Measurements from ENCODE around the gene SLC16A12. TPM values are rescaled to one million over a fixed set of nuclear protein-coding genes. Genes with fewer than 3 reads are reported as not detected.

Gene SLC16A12
- total RNA-seq, 2 donors from 2014 or later: not detected

DNA sequence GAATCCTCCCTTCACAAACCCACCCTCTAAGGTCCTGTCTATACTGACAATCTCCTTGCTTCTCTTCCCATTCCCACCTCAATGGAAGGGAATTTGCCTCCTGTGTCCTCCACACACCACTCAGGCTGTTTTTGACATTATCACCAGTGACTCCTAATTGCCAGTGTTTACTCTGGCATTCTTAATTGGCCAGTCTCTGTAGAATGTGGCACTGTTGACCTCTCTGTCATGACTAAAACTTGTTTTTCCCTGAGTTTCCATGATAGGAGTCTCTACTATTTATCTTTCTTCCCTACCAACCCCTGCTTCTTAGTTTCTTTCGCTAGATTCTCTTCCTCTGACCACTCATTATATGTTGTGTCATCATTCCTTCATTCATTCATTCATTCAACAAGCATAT lies 12.1 kb downstream of the SLC16A12 start:
- ATAC-seq: no peak

DNA sequence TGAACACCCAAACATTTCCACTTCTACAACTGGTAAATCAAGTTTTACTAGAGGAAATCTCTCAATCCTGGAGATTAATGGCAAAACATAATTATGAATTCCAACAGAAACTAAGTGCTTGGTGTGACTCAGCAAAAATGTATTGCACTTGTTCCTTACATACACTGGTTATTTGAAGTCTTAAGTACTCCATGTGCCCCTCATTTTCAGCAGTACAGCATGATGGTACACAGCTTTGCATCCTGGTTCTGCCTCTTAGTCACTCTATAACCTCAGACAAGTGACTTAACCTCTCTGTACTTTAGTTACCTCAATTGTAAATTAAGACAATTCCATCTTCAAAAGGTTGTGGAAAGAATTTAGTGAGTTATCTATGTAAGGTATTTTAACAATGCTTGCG lies 12.9 kb downstream of the SLC16A12 start:
- H3K27ac Mint-ChIP-seq: no peak overlapping the region
- no peak for ATAC-seq
- no peaks in the 10 kb centered on the region for H3K36me3 Mint-ChIP-seq
- no peaks in the 10 kb centered on the region for H3K9me3 Mint-ChIP-seq
- no peak for DNase-seq (ENCODE audit: low spot score in 2 of 2)

More for the DNA sequence above, 12.1 kb downstream of the SLC16A12 start:
- no peaks in the 10 kb centered on the region for H3K36me3 Mint-ChIP-seq
- no peaks in the 10 kb centered on the region for H3K9me3 Mint-ChIP-seq
- no peak for DNase-seq (ENCODE audit: low spot score in 2 of 2)
- H3K27ac Mint-ChIP-seq: no peak overlapping the region

DNA sequence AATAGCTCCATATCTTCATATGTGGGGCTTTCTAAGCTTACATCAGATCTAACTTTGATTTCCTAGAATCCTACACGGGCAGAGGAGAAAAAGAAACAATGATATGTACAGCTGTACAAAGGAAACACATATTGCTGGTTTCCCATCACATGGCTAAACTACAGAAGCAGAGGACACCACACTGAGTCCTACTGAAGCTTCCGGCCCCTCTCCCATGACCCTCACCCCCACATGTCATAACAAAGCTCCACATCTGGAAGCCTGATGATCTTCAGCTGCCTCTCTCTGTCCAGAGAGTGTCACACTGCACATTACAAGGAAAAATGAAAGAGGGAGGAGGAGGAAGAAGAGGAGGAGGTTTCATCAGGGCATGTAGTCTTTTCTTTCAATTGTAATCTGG lies 14.0 kb downstream of the SLC16A12 start:
- DNase-seq (ENCODE audit: low spot score in 2 of 2): no peak
- no peak for ATAC-seq
- Mint-ChIP-seq H3K27ac (no peak overlapping the region), H3K36me3 (no peaks in the 10 kb centered on the region), H3K9me3 (no peaks in the 10 kb centered on the region)

DNA sequence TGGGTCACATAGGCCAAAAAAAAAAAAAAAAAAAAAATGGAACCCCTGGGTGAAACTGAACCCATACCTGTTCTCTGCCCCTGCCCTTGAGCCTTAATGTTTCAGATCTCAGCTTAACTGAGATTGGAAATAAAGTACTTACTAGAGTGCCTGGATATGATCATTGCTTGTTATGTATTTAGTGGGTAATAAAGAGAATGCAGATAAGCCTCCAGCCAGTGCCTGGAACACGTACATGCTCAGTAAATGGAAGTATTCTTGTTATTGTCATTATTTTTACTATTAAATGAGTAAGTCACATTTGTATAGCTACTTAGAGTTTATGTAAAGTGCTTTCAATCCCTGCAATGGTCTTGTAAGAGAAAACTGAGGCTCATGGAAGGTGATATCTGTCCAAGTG lies 14.7 kb downstream of the SLC16A12 start:
- no peaks in the 10 kb centered on the region for H3K36me3 Mint-ChIP-seq
- DNase-seq (ENCODE audit: low spot score in 2 of 2) (no peak), ATAC-seq (no peak)
- no peaks in the 10 kb centered on the region for H3K9me3 Mint-ChIP-seq
- no peak overlapping the region for H3K27ac Mint-ChIP-seq

DNA sequence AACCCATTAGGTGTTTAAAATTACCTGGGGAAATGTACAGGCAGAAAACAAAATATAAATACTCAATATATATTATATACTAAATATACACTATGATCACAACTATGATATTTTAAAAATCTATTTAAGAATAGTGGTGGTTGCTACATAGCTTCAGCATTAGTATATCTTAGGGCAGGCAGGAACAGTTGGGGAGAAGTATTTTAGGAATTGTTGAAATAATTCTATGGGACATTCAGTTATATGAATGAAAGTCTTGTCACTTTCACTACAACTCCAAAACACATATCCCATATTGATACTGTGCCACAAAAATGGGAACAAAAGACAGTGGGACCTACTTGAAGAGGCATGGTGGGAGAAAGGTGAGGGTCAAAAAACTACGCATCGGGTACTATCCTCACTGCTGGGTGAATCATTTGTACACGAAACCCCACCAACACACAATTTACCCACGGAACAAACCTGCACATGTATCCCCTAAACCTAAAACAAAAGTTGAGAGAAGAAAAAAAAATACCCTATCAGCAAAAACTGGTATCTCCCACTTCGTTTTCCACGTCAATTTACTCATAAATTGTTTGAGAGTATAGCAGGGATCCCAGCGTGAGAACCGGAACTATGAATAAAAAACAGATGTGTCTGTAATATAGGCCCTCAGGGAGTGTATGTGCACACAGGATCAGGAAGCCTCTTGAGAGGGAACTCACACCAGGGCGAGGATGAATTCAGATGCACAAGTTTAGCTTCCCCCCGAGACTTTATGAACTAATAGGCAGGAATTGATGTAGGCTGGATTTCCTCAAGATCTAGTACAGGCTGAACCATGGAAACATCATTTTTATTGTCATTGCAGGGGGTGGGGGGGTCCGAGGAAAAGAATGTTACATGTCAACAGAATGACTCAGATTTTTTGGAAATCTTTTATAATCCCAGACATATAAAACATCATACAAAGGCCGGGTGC lies 16.2 kb downstream of the SLC16A12 start:
- DNase-seq (ENCODE audit: low spot score in 2 of 2) (no peak), ATAC-seq (no peak)
- no peaks in the 10 kb centered on the region for H3K36me3 Mint-ChIP-seq
- H3K27ac Mint-ChIP-seq: no peak overlapping the region
- H3K9me3 Mint-ChIP-seq: no peaks in the 10 kb centered on the region

DNA sequence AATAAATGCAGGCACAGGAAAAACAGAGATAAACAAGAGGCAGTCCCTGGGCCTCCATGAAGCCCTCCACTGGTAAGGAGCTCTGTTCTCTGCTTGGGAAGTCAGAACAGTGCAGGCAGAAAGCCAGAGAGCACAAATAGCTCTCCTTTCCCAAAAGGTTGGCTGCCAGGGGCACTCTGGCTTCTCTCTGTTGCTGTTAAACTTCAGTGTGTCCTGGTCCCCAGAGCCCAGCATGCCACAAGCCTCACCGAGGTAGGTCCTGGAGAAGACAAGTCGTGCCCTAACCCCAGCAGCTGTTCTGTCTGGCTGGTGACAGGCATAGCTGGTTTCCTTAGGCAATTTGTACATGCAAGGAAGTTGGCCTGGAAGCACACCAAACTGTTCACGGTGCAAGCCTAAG lies 17.3 kb downstream of the SLC16A12 start:
- DNase-seq (ENCODE audit: low spot score in 2 of 2) (no peak), ATAC-seq (no peak)
- no peaks in the 10 kb centered on the region for H3K9me3 Mint-ChIP-seq
- no peaks in the 10 kb centered on the region for H3K36me3 Mint-ChIP-seq
- H3K27ac Mint-ChIP-seq: no peak overlapping the region

DNA sequence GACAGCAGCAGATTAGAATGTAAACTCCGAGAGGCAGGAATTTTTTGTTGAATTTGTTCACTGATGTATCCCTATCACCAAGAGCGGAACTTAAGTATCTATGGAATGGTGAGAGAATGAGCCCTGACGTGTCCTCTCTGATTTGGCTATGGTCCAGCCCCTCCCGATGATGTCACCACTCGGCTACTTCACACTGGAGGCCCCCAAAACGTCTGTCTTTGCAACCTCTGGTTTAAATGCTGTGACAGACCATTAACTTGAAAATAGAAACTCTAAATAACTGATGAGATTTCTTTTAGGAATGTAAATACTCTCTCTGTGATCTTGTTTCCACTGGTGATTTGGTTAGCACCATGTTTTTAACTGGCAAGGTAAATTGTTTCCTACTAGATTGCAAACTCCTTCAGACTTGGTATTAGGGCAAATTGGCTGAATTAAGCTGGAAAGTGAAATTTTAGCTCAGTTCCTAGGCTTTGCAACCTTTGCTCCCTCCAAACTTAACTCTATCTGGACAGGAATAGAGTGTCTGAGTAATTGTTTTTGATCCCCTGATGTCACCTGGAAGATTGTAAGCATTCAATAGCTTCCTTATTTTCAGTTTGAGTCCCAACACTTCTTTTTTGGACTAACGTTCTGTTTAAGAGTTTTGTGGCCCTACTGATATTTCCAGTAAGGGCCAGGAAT lies 19.1 kb downstream of the SLC16A12 start:
- Mint-ChIP-seq H3K9me3 (no peaks in the 10 kb centered on the region), H3K27ac (no peak overlapping the region), H3K36me3 (no peaks in the 10 kb centered on the region)
- no peak for DNase-seq (ENCODE audit: low spot score in 2 of 2)
- ATAC-seq: no peak

DNA sequence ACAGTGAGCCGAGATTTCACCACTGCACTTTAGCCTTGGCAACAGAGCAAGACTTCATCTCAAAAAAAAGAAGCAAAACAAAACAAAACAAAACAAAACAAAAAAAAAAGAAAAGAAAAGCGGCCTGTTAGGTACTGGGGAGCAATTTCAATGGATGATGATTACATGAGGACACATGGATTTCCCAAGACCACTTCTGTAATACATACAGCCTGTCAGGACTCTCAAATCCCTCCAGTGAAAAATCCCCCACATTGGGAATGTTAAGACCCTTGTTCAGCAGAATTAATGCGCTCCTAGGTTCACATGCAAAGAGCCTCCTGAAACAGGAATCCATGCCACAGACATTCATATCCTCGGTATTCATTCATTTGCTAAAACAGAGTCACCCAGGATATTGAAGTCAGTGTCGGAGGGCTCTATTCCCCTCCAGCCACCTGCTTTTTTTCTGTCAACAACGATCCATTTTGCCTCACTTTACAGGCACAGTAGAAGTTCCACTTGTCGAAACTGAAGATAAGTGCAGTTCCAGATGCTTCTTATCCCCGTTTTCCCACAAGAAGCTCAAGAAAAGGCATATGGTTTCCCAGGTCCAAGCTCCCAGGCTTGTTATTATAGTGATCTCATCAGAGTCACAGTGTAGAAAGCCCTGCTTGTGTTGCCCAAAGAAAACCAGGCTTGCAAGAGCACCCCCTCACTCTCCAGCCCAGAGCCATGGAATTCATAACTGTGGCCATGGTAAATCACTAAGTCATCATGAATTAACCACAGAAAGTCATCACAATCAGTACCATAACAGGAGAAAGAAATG lies 20.2 kb downstream of the SLC16A12 start:
- no peaks in the 10 kb centered on the region for H3K9me3 Mint-ChIP-seq

DNA sequence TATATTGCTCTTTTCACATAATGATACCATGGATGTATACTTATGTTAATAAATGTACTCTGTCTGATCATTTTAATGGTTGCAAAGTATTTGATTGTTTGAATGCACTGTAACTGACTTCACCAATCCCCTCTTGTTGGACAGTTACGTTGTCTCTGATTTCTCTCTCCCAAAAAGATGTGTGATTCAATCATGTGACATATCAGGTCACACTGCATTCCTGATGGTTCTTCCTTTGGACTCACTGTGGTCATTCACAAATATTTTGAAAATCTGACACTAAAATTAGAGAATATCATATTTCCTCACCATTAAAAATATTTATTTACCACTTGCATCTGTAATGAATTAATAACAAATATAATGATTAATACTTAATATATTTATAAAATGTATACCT lies 22.2 kb downstream of the SLC16A12 start:
- DNase-seq (ENCODE audit: low spot score in 2 of 2): no peak
- no peak for ATAC-seq
- Mint-ChIP-seq H3K27ac (no peak overlapping the region), H3K36me3 (no peaks in the 10 kb centered on the region), H3K9me3 (no peaks in the 10 kb centered on the region)

More for the DNA sequence above, 20.2 kb downstream of the SLC16A12 start:
- DNase-seq (ENCODE audit: low spot score in 2 of 2): no peak
- H3K36me3 Mint-ChIP-seq: no peaks in the 10 kb centered on the region
- no peak for ATAC-seq
- H3K27ac Mint-ChIP-seq: no peak overlapping the region

DNA sequence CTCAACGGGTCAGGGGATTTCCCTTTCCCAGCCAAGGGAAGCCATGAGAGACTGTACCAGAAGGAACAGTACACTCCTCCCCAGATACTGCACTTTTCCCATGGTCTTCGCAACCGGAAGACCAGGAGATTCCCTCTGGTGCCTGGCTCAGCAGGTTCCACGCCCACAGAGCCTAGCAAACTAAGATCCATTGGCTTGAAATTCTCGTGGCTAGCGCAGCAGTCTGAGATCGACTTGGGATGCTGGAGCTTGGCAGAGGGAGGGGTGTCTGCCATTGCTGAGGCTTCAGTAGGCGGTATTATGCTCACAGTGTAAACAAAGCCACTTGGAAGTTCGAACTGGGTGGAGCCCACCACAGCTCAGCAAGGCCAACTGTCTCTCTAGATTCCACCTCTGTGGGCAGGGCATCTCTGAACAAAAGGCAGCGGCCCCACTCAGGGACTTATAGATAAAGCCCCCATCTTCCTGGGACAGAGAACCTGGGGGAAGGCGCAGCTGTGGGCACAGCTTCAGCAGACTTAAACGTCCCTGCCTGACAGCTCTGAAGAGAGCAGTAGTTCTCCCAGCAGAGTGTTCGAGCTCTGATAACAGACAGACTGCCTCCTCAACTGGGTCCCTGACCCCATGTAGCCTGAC lies 29.6 kb downstream of the SLC16A12 start:
- H3K9me3 Mint-ChIP-seq: peaks cover 0 to 5% of the 10 kb centered on the region in 2 donors
- H3K36me3 Mint-ChIP-seq: no peaks in the 10 kb centered on the region
- no peak for DNase-seq (ENCODE audit: low spot score in 2 of 2)
- no peak overlapping the region for H3K27ac Mint-ChIP-seq
- no peak for ATAC-seq

DNA sequence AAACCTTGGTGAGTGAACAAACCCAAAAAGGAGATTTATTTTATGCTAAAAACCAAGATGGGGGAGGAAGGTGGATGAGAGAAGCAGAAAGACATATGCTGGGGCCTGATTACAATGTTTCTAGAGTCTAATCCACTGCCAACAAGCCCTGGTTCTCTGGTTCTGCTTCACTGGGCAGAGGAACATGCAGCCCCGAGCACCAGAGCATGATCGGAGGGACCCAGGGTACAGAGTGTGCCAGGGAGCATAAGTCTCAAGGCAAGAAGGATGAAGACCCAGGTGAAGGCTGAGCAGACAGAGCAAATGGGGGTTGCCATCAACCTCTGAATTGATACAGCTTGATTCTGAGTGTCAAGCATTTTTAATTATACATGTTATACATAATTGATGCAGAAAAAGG lies 30.7 kb downstream of the SLC16A12 start:
- no peak for ATAC-seq
- peaks cover 0 to 5% of the 10 kb centered on the region in 2 donors for H3K9me3 Mint-ChIP-seq
- no peak for DNase-seq (ENCODE audit: low spot score in 2 of 2)
- H3K27ac Mint-ChIP-seq: no peak overlapping the region
- H3K36me3 Mint-ChIP-seq: no peaks in the 10 kb centered on the region

DNA sequence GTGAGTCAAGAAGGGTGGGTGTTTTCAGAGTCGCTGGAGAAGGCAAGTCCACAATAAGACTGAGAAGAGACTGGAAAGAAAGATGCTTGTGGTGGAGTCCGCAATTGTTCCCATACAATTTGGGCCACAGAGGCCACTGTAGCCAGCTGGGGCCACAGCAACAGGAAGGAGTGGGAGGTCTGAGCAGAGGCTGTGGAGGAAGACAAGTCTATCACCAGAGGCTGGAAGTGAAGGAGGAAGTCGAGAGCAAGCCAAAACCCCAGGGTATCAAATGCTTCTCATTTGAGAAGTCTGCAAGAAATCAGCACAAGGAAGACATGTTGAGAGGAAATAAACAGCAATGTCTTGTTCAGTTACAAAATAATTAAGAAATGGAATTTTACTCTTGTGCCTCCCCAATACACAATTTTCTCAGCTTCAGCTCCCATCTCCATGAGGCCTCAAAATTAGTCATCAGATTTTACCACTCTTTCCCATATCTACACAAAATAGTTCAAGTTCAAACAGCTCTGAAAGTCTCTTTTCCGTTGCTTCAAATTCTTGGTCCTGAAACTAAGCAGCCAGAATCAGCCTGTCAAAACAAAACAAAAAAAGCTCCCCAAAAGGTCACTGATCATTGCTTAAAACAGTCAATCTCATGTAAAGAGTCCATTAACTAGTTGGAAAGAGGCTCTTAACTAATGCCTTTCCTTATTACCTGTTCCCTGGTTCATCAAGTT lies 31.6 kb downstream of the SLC16A12 start:
- DNase-seq (ENCODE audit: low spot score in 2 of 2) (no peak), ATAC-seq (peak in 1 of 2 donors; percentile 32)
- no peak overlapping the region for H3K27ac Mint-ChIP-seq
- H3K36me3 Mint-ChIP-seq: no peaks in the 10 kb centered on the region
- peaks cover 0 to 5% of the 10 kb centered on the region in 2 donors for H3K9me3 Mint-ChIP-seq

DNA sequence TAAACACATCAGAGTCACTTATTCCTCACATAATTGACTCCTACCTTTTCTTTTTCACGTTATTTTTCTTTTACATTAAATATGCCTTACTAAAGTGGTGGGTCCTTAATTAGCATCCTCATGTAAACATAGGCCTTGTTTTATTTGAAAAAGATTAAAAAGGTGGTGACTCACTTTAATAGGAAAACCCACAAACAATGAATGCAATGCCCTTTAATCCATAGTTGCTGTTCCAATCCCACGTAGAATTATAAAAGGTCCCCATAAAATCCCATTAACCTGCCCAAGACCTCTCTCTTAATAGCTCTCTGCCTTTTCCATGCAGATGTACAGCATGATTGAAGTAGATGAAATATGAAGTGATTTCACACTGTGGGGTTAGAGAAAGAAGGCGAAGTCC lies 32.2 kb downstream of the SLC16A12 start:
- ATAC-seq (no peak), DNase-seq (ENCODE audit: low spot score in 2 of 2) (no peak)
- peaks cover 0 to 5% of the 10 kb centered on the region in 2 donors for H3K9me3 Mint-ChIP-seq
- no peaks in the 10 kb centered on the region for H3K36me3 Mint-ChIP-seq
- no peak overlapping the region for H3K27ac Mint-ChIP-seq

DNA sequence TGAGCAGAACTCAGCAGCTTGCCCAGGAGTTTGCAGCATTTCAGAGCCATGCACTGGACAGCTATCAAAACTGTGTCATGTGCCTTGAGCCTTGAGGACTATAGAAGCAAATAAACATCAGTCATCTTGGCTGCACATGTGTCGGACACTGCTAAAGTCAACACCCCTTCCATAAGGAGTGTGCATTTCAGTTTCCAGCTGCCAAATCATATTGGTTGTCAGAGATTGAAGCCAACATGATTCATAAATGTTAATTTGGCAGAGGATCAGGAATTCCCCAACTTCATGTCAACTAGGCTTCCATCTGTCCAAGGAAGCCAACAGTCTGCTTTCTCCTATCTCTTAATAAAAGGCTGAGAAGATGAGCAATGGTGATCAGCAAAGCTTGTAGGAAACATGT lies 32.8 kb downstream of the SLC16A12 start:
- Mint-ChIP-seq H3K27ac (no peak overlapping the region), H3K9me3 (peaks cover 0 to 5% of the 10 kb centered on the region in 2 donors), H3K36me3 (no peaks in the 10 kb centered on the region)
- ATAC-seq: no peak
- no peak for DNase-seq (ENCODE audit: low spot score in 2 of 2)

DNA sequence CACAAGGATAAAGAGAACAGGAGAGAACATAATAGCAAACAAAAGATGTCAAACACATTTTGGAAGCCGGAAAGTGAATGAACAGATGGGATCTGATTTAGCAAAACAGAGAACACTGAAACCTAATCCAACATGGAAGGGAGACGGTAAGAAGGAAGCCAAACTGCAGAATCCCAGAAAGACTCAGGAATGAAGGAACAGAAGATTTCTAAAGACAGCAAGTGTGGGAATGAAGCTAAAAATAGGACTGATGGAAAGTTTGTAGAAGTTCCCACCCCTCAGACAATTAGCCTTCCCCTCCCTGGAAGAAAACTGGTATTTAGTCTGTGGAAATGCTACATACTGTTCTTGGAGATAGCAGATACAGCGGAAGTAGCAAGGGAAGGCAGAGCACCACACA lies 40.8 kb downstream of the SLC16A12 start:
- Mint-ChIP-seq H3K9me3 (no peaks in the 10 kb centered on the region), H3K27ac (no peak overlapping the region), H3K36me3 (no peaks in the 10 kb centered on the region)
- DNase-seq (ENCODE audit: low spot score in 2 of 2): no peak
- no peak for ATAC-seq

DNA sequence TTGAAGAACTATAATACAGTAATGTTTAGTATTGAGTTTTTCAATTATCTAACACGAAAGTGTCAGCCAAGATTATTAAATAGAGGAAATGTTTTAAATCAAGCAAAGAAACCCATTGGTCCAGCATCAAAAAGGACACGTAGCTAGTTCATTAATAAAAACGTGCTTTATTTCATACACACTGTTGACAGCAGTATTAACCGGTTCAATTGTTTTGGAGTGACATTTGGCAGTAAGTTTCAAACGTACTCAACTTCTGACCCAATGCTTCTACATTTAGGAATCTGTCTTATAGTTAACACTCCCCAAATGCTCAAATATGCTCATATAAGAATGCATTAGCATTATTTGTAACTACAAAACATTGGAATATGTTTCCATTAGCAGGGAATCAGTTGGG lies 41.3 kb downstream of the SLC16A12 start:
- ATAC-seq: no peak
- no peak for DNase-seq (ENCODE audit: low spot score in 2 of 2)
- H3K9me3 Mint-ChIP-seq: no peaks in the 10 kb centered on the region
- H3K36me3 Mint-ChIP-seq: no peaks in the 10 kb centered on the region
- H3K27ac Mint-ChIP-seq: no peak overlapping the region

Data from activated naive CD4-positive, alpha-beta T cell treated with anti-CD3 and anti-CD28 coated beads, Interleukin-2, amount 50 U/mL, for 72 hours (primary cell).